NCI-H69 (cell line): ENCODE measurements around the gene CACFD1.

Source experiments
- DNase-seq: peaks from one replicate; lab custom pipeline; 2025; lab: John Stamatoyannopoulos, UW

The CACFD1 gene

DNA sequence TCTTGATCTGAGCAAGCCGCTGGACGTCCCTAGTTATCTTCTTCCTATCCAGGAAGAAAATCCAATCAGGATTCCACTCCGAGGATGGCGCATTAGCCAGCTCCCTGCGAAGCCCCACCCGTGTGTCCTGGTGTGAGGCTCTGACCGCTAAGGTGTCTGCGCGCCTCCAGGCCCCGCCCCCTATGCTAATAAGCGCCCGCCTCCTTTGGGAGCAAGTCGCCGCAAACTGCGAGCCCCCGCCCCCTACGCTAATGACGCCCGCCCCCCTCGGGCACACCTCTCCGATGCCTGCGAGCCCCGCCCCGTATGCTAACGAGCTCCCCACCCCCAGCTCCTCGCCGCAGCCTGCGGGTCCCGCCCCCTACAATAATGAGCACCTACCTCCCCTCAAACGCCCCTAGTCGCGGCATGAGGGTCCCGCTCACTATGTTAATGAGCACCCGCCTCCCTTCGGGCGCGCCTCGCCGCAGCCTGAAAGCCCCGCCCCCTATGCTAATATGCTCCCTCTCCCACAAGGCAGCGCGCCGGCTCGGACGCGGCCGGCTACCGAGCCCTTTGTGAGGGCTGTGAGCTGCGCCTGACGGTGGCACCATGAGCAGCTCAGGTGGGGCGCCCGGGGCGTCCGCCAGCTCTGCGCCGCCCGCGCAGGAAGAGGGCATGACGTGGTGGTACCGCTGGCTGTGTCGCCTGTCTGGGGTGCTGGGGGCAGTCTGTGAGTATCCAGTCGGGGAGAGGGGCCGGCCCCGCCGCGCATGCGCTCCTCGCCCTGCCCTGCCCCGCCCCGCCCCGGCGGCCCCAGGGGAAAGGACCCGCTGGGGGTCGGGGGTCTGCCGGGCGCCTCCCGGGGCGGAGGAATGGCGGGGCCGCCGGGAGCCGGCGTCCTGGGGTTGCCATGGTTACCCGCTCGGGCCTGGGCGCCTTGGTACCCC lies at the start of gene CACFD1:
Gene CACFD1 (plus strand): TSS at position 503 of the 929 bp plus-strand sequence. CDS start 89 bp downstream, at position 592.
- DNase-seq = peak; percentile 100

DNA sequence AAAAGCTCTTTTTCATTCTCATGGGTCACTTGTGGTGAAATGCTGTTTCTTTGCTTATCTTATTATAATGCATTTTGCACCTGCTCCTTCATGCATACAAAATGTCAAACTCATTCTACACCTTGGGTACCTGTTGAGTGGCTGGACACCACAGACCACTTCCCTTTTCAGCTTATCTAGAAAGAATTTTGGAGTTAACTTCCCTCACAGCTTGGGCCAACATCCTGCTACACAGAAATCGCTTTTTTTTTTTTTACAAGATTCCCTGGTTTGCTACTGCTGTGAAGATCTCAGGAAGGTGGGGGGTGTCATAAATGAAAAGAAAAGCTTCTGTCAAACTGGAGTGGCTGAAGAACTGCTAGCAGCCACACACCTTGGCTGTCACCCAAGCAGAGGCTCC lies 44.6 kb upstream of the CACFD1 start:
- DNase-seq = no peak

DNA sequence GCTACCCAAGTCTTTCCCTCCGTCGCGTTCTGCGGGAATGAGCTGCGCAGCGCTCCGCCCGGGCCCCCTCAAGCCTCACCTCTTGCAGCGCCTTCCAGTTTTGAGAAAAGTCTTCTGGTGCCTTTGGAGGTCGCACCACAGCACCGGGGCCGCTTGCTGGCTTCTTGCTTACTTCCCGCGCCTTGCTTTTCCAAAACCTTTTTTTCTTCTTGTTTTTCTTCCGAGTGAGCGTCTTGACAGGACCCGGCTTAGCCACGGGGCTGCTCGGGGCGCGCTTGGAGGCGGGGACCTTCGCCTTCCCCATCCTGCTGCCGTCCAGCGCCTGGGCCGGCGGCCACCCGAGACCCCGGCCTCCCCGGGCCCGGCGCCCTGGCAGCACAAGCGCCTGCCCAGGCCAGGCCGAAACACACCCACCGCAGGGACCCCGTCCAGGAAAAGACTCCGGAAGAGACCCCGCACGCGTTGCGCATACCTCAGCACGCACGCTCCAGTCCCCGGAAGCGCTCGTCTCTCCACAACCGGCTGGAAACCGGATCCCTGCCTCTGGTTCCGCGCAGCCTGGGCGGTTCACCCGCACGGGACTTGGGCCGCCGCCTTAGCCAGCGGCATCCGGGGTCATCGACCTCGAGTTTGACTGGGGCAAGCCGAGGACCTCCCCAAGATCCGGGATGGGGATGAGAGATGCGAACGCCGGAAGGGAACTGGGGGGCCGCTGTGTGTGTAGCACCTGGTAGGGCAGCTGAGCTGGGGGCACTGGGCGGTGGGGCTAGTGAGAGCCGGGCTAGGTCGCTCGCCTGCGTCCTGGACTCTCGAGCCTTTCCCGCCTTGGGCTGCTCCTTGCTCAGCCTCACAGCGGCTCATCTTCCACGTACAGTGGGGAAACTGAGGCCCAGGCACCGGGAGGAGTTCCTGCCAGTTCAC lies 42.0 kb upstream of the CACFD1 start, which contains the start of gene REXO4:
Gene REXO4 (minus strand): TSS at position 470 of the 921 bp plus-strand sequence. CDS start 166 bp downstream, at position 304.
- peak; percentile 90 for DNase-seq

DNA sequence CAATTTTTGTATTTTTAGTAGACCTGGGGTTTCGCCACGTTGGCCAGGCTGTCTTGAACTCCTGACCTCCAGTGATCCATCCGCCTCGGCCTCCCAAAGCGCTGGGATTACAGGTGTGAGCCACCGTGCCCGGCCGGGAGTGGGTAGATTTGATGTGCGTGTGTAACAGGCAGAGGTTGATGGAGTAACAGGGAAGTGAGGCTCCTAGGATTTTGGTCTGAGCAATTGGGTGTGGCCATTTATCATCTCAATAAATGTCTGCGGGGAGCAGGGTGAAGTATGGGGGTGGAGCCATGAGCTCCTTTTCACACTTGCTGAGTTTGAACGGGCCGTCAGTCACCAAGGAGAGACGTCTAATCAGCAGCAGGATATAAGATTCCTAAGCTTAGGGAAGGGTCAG lies 40.8 kb upstream of the CACFD1 start:
- no peak for DNase-seq

DNA sequence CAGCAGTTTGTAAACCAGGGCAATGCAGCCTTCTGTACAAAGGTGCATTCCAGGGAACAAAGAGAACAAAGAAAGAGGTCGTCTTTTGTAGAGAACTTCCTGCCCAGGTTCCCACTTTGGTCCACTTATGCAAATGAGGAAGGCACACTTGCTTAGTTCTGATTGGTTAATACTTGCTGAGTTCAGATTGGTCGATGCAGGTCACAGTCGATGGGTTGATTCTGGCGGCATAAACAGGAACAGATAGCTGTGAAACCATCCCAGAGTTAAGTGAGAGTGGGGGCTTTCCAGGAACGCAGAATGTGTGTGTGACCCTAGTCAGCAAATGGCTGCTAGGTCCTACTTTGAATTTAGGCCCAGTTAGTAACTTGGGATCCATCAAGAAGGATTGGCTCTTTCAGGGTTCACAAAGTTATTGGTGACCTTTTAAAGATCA lies 39.4 kb upstream of the CACFD1 start:
- DNase-seq = no peak

DNA sequence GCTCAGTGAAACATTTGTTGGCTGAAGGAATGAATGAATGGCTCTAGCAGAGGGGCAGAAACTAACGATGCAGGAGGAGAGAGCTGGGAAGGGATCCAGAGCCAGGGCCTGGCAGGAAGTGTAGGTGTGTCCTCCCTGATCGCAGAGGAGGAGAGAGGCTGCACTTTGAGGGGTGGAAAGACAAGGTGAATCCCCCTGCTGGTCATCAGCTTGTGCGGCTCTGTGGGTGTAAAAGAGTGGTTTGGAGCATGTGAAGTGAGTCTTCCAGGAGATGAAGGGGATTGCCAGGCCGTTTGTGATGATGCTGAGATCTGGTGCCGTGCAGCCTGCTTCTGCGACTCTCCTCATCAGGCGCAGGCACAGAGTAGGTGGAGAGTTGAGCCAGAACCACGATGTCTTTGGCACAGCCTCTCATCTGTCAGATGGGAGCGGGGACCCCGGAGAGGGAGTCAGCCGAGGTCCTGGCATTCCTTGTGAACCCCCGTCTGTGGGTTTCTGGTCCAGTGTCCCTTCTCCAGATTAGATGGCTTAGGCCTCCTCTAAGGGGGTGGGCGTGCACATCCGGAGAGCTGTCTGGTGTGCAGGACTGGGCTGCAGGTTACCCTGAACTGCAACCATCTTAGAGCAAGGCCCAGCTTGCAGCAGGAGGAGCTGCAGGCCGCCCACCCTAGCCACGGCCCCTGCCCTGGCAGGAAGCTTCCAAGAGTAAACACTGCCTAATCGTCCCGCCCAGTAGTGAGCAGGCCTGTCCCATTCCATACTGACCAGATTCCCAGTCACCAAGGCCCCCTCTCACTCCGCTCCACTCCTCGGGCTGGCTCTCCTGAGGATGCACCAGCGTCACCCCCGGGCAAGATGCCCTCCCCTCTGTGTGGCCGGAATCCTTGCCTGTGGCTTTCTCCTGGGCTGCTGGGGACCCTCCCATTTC lies 37.9 kb upstream of the CACFD1 start, which contains the start of gene ADAMTS13:
Gene ADAMTS13 (plus strand): TSS at position 753 of the 928 bp plus-strand sequence. CDS start 77 bp downstream, at position 830.
- DNase-seq = peak; percentile 45

DNA sequence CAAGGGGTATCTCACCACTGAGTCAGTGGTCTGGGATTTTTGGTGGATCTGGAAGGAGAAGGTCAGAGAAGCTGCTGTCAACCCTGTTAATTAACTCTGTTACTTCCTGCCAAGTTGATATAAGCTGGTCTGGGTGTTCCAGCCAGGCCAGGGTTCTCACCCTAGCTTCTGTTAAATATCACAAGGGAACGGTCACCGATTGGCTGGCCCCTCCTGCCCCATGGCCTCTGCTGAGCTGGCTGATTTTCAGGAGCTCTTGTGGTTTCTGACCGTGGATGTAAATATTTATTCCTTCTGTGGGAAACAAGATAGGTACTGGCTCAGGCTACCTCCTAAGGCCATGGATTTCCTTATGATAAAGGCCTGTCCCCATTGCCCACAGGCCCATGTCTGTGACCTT lies 36.6 kb upstream of the CACFD1 start:
- no peak for DNase-seq

DNA sequence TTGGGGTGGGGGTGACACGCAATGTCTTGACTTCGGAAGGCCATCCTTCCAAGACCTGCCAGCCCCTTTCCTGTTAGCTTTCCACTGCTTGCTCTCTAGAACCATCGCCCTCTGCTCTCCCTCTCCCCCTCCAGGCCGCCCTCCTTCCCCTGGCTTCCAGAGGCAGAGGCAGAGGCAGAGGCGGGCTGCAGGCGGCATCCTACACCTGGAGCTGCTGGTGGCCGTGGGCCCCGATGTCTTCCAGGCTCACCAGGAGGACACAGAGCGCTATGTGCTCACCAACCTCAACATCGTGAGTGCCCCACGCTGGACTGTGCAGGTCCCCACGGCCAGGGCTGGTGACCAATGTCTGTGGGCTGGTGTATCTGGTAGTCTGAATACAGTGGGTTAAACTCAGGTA lies 35.6 kb upstream of the CACFD1 start:
- DNase-seq = no peak

DNA sequence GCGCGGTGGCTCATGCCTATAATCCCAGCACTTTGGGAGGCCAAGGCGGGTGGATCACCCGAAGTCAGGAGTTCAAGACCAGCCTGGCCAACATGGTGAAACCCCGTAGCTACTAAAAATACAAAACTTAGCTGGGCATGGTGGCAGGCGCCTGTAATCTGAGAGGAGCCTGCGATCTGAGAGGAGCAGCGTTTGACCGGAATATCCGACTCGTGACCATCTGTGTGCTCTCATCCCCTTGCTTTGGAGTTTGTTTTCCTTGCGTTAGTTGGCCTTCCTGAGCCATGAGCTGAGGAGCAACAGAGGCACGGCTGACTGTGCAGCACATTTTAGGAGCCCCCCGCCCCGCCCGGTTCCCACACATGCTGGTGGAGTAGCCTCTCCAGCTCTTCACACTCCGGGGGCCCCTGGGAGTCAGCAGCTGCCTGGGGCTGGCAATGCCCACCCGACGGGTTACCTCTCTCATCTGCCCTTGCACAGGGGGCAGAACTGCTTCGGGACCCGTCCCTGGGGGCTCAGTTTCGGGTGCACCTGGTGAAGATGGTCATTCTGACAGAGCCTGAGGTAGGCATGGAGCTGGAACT lies 34.6 kb upstream of the CACFD1 start:
- no peak for DNase-seq

DNA sequence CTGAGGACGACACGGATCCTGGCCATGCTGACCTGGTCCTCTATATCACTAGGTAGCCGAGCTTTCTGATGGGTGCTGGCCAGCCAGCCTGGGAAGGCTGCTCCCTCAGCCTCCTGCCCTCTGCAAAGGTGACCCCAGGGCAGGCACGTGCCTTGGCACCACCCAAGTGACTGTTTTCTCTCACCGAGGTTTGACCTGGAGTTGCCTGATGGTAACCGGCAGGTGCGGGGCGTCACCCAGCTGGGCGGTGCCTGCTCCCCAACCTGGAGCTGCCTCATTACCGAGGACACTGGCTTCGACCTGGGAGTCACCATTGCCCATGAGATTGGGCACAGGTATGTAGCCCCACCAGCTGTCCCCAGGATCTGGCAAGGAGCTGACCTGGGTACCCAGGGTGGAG lies 33.8 kb upstream of the CACFD1 start:
- DNase-seq = no peak

DNA sequence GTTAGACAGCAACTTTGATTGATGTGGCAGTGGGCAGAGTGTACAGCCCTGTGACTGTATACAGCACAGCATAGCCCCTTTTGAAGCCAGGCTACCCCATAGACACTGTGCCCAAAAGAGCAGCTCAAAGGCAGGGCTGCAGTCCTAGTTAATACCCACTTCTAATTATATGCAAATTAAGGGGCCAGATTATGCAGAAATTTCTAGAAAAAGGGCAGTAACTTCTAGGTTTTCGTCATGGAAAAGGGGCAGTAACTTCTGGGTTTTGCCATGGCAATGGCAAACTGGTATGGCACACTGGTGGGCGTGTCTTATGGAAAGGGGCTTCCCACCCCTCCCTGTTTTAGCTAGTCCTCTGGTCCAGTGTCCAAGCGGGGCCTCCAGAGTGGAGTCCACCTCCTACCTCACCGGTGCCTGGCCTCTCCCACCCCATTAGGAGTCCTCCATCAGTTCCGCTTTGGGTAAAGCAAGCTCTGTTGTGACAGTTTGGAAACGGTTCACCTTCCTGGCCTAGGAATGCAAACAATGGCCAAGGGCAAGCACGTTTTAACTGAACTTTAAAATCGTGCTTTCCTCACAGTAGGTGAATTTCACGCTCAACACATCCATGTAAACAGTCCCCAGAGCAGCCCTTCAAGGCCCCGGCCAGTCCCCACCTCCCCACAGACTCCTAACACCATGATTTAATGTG lies 32.0 kb upstream of the CACFD1 start:
- no peak for DNase-seq

DNA sequence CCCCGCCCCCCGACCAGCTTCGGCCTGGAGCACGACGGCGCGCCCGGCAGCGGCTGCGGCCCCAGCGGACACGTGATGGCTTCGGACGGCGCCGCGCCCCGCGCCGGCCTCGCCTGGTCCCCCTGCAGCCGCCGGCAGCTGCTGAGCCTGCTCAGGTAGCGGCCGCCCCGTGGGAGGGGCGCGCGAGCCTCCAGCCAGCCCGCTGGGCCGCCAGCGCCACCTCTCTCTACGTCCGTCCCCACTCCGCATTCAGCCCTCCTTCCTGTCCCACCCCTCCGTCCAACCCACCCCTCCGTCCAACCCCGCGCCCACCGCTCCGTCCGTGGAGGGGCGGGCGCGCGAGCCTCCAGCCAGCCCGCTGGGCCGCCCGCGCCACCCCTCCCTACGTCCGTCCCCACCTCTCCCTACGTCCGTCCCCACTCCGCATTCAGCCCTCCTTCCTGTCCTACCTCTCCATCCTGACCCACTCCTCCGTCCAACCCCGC lies 31.1 kb upstream of the CACFD1 start:
- peak; percentile 88 for DNase-seq

DNA sequence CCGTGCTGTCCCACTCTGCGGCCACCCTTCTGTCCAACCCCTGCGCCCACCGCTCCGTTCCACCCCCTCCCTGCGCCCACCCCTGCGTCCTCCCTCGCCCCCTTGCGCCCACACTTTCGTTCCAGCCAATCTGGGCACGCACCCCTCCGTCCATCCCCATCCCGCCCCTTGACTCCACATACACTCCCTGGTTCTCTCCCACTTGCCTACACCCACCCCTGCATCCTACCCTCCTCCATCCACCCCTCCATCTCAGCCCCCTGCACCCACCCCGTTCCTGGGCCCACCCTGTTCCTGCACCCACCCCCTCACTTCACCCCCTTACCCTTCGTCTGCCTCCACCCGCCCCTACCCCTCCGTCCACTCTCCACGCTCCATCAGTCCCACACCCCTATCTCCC lies 30.6 kb upstream of the CACFD1 start:
- no peak for DNase-seq

DNA sequence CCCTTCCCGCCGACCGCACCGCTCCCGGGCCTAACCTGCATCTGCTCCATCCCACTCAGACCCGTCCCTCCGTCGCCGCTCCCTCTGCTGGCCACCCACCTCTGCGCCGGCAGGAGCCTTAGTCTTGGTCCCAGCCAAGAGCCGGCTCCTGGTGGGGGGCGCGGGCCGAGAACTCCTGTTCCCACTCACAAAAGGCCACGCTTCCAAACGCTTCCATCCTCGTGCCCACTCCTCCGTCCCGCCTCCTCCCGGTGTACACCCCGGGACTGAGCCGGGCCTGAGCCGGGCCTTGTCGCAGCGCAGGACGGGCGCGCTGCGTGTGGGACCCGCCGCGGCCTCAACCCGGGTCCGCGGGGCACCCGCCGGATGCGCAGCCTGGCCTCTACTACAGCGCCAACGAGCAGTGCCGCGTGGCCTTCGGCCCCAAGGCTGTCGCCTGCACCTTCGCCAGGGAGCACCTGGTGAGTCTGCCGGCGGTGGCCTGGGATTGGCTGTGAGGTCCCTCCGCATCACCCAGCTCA lies 30.1 kb upstream of the CACFD1 start:
- DNase-seq = peak; percentile 45

DNA sequence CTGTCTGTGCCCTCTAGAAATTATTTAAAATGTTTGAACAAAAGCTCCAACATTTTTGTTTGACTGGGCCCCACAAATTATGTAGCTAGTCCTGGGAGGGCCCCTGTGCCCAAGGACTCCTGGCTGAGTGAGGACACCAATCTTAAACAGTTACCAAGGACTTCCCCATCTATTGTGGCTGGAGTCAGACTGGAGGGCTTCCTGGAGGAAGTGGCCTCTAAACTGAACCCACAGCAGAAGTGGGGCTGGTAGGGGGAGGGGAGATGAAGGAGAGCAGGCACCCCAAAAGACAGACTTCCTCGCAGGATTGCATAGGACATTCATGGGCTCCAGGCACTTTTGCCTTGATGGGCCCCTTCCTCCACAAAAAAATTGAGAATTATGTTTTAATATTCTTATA lies 29.5 kb upstream of the CACFD1 start:
- DNase-seq = no peak

DNA sequence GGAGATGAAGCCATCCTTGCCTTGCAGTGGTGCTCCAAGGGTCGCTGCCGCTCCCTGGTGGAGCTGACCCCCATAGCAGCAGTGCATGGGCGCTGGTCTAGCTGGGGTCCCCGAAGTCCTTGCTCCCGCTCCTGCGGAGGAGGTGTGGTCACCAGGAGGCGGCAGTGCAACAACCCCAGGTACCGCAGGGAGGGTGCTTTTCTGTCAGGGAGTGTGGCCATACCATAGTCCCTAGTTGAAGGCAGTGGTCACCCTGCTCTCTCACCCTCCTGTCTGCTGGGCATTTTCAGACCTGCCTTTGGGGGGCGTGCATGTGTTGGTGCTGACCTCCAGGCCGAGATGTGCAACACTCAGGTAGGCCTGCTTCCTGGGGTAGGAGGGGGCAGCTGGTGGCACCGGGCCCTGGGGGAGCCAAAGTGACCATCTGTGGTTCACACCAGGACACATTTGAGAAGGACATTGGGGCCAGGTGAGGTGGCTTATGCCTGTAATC lies 26.4 kb upstream of the CACFD1 start:
- DNase-seq = no peak

DNA sequence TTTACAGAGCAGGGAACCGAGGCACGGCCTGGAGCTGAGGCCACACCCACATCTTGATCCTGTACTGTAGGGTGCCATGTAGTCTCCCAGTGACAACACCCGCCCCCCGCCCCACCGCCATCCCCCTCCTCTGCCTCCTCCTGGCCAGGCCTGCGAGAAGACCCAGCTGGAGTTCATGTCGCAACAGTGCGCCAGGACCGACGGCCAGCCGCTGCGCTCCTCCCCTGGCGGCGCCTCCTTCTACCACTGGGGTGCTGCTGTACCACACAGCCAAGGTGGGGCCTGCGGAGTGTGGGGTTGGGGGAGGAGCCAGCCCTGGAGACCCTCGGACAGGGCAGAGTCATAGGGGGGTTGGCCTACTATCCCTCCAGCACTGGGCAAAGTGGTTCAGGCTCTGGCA lies 23.1 kb upstream of the CACFD1 start:
- DNase-seq = no peak

DNA sequence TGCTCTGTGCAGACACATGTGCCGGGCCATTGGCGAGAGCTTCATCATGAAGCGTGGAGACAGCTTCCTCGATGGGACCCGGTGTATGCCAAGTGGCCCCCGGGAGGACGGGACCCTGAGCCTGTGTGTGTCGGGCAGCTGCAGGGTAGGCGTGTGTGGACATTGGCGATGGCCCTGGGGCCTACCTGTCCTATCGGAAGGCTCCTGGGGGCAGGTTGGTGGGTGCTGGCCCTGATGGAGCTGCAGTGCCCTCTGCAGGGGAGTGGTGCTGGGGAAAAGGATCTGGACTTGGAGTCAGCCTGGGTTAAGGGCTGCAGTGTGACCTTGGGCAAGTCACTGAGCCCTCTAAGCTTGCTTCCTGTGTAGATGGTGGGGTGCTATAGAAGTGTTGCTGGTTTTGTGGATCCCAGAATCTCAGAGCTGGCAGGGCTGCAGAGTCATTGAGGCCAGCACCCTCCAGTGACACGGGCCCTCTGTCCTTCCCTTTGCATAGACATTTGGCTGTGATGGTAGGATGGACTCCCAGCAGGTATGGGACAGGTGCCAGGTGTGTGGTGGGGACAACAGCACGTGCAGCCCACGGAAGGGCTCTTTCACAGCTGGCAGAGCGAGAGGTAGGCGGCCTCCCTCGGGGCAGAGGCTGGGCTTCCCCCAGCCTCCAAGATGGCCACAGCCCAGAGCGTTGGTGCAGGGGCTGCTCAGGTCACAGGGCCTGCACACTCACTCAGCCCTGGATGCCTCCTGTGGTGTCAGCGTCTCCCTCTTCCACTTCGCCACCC lies 21.8 kb upstream of the CACFD1 start:
- DNase-seq = peak; percentile 39

DNA sequence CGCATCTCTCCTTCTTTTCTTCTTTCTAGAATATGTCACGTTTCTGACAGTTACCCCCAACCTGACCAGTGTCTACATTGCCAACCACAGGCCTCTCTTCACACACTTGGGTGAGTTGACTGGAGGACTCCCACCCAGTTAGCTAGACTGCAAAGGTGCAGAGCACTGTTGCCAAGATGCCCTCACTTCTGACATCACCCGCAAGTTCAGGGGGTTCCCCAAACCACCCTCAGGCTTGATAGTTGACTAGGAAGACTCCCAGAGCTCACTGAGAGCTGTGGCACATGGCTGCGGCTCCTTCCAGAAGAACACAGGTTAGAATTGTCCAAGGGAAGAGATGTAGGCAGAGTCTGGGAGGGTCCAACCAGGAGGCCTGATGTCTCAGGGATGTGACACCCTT lies 20.4 kb upstream of the CACFD1 start:
- no peak for DNase-seq
